Measurements from ENCODE around the gene TULP4. TPM values are rescaled to one million over a fixed set of nuclear protein-coding genes. Genes with fewer than 3 reads are reported as not detected.

The TULP4 gene
- polyA plus RNA-seq, 3 donors = 6.5 to 10.6 (median 7.9) TPM

- Histone ChIP-seq H4K20me1 (ENCODE audit: insufficient read depth, low read length) (no peaks in the 10 kb centered on the region), H3K79me2 (ENCODE audit: insufficient read depth, low read length) (no peaks in the 10 kb centered on the region), H3K9ac (ENCODE audit: insufficient read depth, low read length, poor library complexity, severe bottlenecking) (no peak overlapping the region), H3K4me3 (replicated peaks in 1 of 3; ENCODE audit: low read depth in 2 of 3, low read length in 3 of 3) (no peak overlapping the region), H3K27ac (ENCODE audit: low read depth in 1 of 2, low read length in 2 of 2) (no peak overlapping the region), H3K4me2 (replicated peaks; ENCODE audit: extremely low read depth, low read length, poor library complexity, severe bottlenecking) (no peak overlapping the region), H3K4me1 (ENCODE audit: control insufficient read depth in 1 of 2, insufficient read depth in 2 of 2, low read length in 2 of 2) (no peaks in the 10 kb centered on the region), H3K27me3 (ENCODE audit: control insufficient read depth in 2 of 2, insufficient read depth in 2 of 2, low read length in 2 of 2) (no peaks in the 10 kb centered on the region), H3K9me3 (replicated peaks in 1 of 2; ENCODE audit: control insufficient read depth in 1 of 2, insufficient read depth in 1 of 2, low read length in 2 of 2) (no peaks in the 10 kb centered on the region), H2AFZ (ENCODE audit: insufficient read depth, low read depth, low read length, poor library complexity, severe bottlenecking) (no peak overlapping the region), H3K36me3 (replicated peaks in 1 of 2; ENCODE audit: control insufficient read depth in 1 of 2, insufficient read depth in 2 of 2, low read length in 2 of 2) (no peaks in the 10 kb centered on the region)
- H3K36me3 Mint-ChIP-seq = peaks cover 1 to 7% of the 10 kb centered on the region in 2 donors
- H3K9me3 Mint-ChIP-seq = no peaks in the 10 kb centered on the region
- no peaks in the 10 kb centered on the region for H3K27me3 Mint-ChIP-seq (ENCODE audit: low read depth in 3 of 3)
- H3K4me1 Mint-ChIP-seq = no peaks in the 10 kb centered on the region
- TF ChIP-seq CTCF (IDR thresholded peaks at IDR 0.05) = no peak
- H3K4me3 Mint-ChIP-seq = no peak overlapping the region
- peak overlapping the region in 2 of 7 donors; percentile 5 to 28 for H3K27ac Mint-ChIP-seq
- DNase-seq = no peak
- intact Hi-C loops (cut with micrococcal nuclease) = no loop called here
- WGBS (ENCODE audit: insufficient coverage) = no CpG with 5 or more reads among the region's 4 CpGs
These were observed 28.8 kb upstream of the TULP4 start for GRCh38 chr6:158283304-158283980.

GRCh38 chr6:158284007-158284875, 28.0 kb upstream of the TULP4 start:
- H3K27ac ChIP-seq (ENCODE audit: low read depth in 1 of 2, low read length in 2 of 2) = no peak overlapping the region
- no peak overlapping the region for H3K4me3 ChIP-seq (replicated peaks in 1 of 3; ENCODE audit: low read depth in 2 of 3, low read length in 3 of 3)
- Mint-ChIP-seq H3K27me3 (ENCODE audit: low read depth in 3 of 3) (no peaks in the 10 kb centered on the region), H3K4me3 (no peak overlapping the region), H3K36me3 (peaks cover 1 to 7% of the 10 kb centered on the region in 2 donors), H3K27ac (peak overlapping the region in 1 of 7 donors; percentile 47), H3K4me1 (no peaks in the 10 kb centered on the region), H3K9me3 (no peaks in the 10 kb centered on the region)
- no peaks in the 10 kb centered on the region for H3K79me2 ChIP-seq (ENCODE audit: insufficient read depth, low read length)
- WGBS (ENCODE audit: insufficient coverage) = 88% methylated on average over 4 of the region's 11 CpGs
- H3K4me2 ChIP-seq (replicated peaks; ENCODE audit: extremely low read depth, low read length, poor library complexity, severe bottlenecking) = no peak overlapping the region
- H3K36me3 ChIP-seq (replicated peaks in 1 of 2; ENCODE audit: control insufficient read depth in 1 of 2, insufficient read depth in 2 of 2, low read length in 2 of 2) = no peaks in the 10 kb centered on the region
- H3K9ac ChIP-seq (ENCODE audit: insufficient read depth, low read length, poor library complexity, severe bottlenecking) = no peak overlapping the region
- no peaks in the 10 kb centered on the region for H3K4me1 ChIP-seq (ENCODE audit: control insufficient read depth in 1 of 2, insufficient read depth in 2 of 2, low read length in 2 of 2)
- H3K9me3 ChIP-seq (replicated peaks in 1 of 2; ENCODE audit: control insufficient read depth in 1 of 2, insufficient read depth in 1 of 2, low read length in 2 of 2) = no peaks in the 10 kb centered on the region
- intact Hi-C loops (cut with micrococcal nuclease) = no loop called here
- no peak for DNase-seq
- TF ChIP-seq CTCF (IDR thresholded peaks at IDR 0.05) = no peak
- no peaks in the 10 kb centered on the region for H4K20me1 ChIP-seq (ENCODE audit: insufficient read depth, low read length)
- no peak overlapping the region for H2AFZ ChIP-seq (ENCODE audit: insufficient read depth, low read depth, low read length, poor library complexity, severe bottlenecking)
- H3K27me3 ChIP-seq (ENCODE audit: control insufficient read depth in 2 of 2, insufficient read depth in 2 of 2, low read length in 2 of 2) = no peaks in the 10 kb centered on the region
